Measurements from ENCODE around the gene FBXO39.
A peak's percentile ranks its signal among the peaks of the same experiment; 100 is the strongest.
"Not testable (repeated sequence)": the region's sequence is repeated elsewhere in the genome, so short reads cannot be mapped to it uniquely, and the experiment has no call there.

The FBXO39 gene
- total RNA-seq = 0.17 to 0.26 (median 0.19) reads per million in 3 donors

DNA sequence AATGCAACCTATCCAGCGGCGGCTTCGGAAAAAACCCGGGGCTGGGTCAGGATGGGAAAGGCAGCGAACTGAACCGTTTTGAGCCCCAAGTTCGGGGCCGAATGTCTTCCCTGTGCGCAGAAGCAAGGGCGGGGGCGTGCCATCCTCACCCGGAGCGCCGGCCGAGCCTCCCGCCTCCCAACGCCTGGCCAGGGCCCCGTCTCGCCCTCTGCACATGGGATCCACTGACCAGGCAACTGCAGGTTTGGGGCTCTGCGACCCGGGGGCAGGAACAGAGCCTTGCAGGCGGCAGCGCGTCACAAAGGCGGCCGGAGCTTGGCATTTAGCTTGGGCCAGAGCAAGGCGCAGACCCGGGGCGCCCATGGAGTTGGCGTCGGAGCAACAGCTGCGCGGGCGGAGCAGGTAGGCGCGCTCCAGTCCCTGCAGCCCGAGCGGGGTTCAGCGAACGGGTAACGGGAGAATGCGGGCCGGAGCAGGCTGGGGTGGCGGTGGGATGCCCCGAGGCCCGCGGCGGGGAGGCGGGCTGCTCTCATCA is at the start of gene FBXO39:
Gene FBXO39 (plus strand): TSS at position 345 of the 535 bp plus-strand sequence. CDS start 3,654 bp downstream, outside the sequence.
- Histone ChIP-seq H3K27ac (ENCODE audit: insufficient read depth, low read length, poor library complexity, severe bottlenecking) (no peak within 1 kb of the TSS), H3K36me3 (ENCODE audit: control insufficient read depth, insufficient read depth, low read length) (peaks cover 26% of the 10 kb centered on the region), H3K4me3 (ENCODE audit: insufficient read depth, low read depth, low read length, poor library complexity, severe bottlenecking) (no peak within 1 kb of the TSS), H3K4me1 (ENCODE audit: control insufficient read depth, insufficient read depth, low read length, poor library complexity, severe bottlenecking) (no peaks in the 10 kb centered on the region), H3K27me3 (replicated peaks; ENCODE audit: control insufficient read depth, insufficient read depth, low read length, poor library complexity, severe bottlenecking) (peaks cover 3% of the 10 kb centered on the region), H3K9me3 (ENCODE audit: control insufficient read depth, low read length) (peaks cover 7% of the 10 kb centered on the region)
- DNase-seq = no peak

- Histone ChIP-seq H3K27me3 (replicated peaks; ENCODE audit: control insufficient read depth, insufficient read depth, low read length, poor library complexity, severe bottlenecking) (no peaks in the 10 kb centered on the region), H3K36me3 (ENCODE audit: control insufficient read depth, insufficient read depth, low read length) (no peaks in the 10 kb centered on the region), H3K4me1 (ENCODE audit: control insufficient read depth, insufficient read depth, low read length, poor library complexity, severe bottlenecking) (no peaks in the 10 kb centered on the region), H3K4me3 (ENCODE audit: insufficient read depth, low read depth, low read length, poor library complexity, severe bottlenecking) (no peak overlapping the region), H3K27ac (ENCODE audit: insufficient read depth, low read length, poor library complexity, severe bottlenecking) (no peak overlapping the region), H3K9me3 (ENCODE audit: control insufficient read depth, low read length) (no peaks in the 10 kb centered on the region)
- no peak for DNase-seq
These were observed 46.5 kb upstream of the FBXO39 start for GRCh38 chr17:6729531-6729930.

GRCh38 chr17:6746665-6747064 is 29.4 kb upstream of the FBXO39 start:
- not testable (repeated sequence) for DNase-seq; H3K27me3 ChIP-seq (replicated peaks; ENCODE audit: control insufficient read depth, insufficient read depth, low read length, poor library complexity, severe bottlenecking); H3K9me3 ChIP-seq (ENCODE audit: control insufficient read depth, low read length); H3K4me3 ChIP-seq (ENCODE audit: insufficient read depth, low read depth, low read length, poor library complexity, severe bottlenecking); H3K27ac ChIP-seq (ENCODE audit: insufficient read depth, low read length, poor library complexity, severe bottlenecking); H3K4me1 ChIP-seq (ENCODE audit: control insufficient read depth, insufficient read depth, low read length, poor library complexity, severe bottlenecking); H3K36me3 ChIP-seq (ENCODE audit: control insufficient read depth, insufficient read depth, low read length)

GRCh38 chr17:6748617-6749016 is 27.4 kb upstream of the FBXO39 start:
- H3K27me3 ChIP-seq (replicated peaks; ENCODE audit: control insufficient read depth, insufficient read depth, low read length, poor library complexity, severe bottlenecking) = no peaks in the 10 kb centered on the region
- H3K4me1 ChIP-seq (ENCODE audit: control insufficient read depth, insufficient read depth, low read length, poor library complexity, severe bottlenecking) = peaks cover 3% of the 10 kb centered on the region
- no peak overlapping the region for H3K4me3 ChIP-seq (ENCODE audit: insufficient read depth, low read depth, low read length, poor library complexity, severe bottlenecking)
- H3K27ac ChIP-seq (ENCODE audit: insufficient read depth, low read length, poor library complexity, severe bottlenecking) = no peak overlapping the region
- no peak for DNase-seq
- no peaks in the 10 kb centered on the region for H3K9me3 ChIP-seq (ENCODE audit: control insufficient read depth, low read length)
- no peaks in the 10 kb centered on the region for H3K36me3 ChIP-seq (ENCODE audit: control insufficient read depth, insufficient read depth, low read length)

DNA sequence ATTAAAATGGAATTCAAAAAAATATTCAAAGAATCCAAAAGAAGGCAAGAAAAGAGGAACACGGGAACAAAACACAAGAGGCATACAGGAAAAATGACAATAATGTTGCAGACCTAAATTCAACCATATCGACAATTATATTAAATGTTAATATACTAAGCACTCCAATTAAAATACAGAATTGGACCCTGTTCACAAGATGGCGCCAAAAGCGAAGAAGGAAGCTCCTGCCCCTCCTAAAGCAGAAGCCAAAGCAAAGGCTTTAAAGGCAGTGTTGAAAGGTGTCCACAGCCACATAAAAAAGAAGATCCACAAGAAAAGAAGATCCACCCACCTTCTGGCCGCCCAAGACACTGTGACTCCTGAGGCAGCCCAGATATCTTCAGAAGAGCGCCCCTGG is 26.5 kb upstream of the FBXO39 start:
- H3K9me3 ChIP-seq (ENCODE audit: control insufficient read depth, low read length) = no peaks in the 10 kb centered on the region
- DNase-seq = no peak
- H3K4me1 ChIP-seq (ENCODE audit: control insufficient read depth, insufficient read depth, low read length, poor library complexity, severe bottlenecking) = peaks cover 6% of the 10 kb centered on the region
- H3K27me3 ChIP-seq (replicated peaks; ENCODE audit: control insufficient read depth, insufficient read depth, low read length, poor library complexity, severe bottlenecking) = no peaks in the 10 kb centered on the region
- H3K36me3 ChIP-seq (ENCODE audit: control insufficient read depth, insufficient read depth, low read length) = no peaks in the 10 kb centered on the region
- H3K4me3 ChIP-seq (ENCODE audit: insufficient read depth, low read depth, low read length, poor library complexity, severe bottlenecking) = no peak overlapping the region
- no peak overlapping the region for H3K27ac ChIP-seq (ENCODE audit: insufficient read depth, low read length, poor library complexity, severe bottlenecking)

- H3K4me3 ChIP-seq (ENCODE audit: insufficient read depth, low read depth, low read length, poor library complexity, severe bottlenecking) = no peak overlapping the region
These were observed 23.7 kb upstream of the FBXO39 start for GRCh38 chr17:6752068-6752909.

DNA sequence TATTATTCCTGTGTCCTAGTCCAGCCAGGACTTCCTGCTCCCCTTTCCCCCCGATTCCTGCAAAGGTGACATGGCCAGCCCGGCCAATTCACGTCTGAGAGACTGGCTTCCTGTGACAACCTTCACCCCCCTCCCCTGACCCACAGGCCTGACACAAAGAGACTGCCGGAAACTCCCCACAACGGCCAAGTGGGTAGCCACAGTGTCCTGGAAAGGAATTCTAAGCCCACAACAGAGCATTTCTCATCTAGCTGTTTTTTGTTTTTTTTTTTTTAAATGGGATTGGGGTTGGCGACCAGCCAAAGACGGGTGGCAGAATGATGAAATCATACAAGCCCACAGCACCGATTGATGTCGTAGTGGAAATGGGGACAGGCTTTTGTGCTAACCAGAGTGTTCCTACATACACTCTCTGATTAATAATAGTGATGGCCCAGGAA is 23.0 kb upstream of the FBXO39 start:
- no peaks in the 10 kb centered on the region for H3K36me3 ChIP-seq (ENCODE audit: control insufficient read depth, insufficient read depth, low read length)
- peak in 2 of 3 donors; percentile 16 to 54 for DNase-seq
- no peaks in the 10 kb centered on the region for H3K9me3 ChIP-seq (ENCODE audit: control insufficient read depth, low read length)
- H3K4me1 ChIP-seq (ENCODE audit: control insufficient read depth, insufficient read depth, low read length, poor library complexity, severe bottlenecking) = peaks cover 12% of the 10 kb centered on the region
- H3K27ac ChIP-seq (ENCODE audit: insufficient read depth, low read length, poor library complexity, severe bottlenecking) = peak overlapping the region; percentile 15
- H3K27me3 ChIP-seq (replicated peaks; ENCODE audit: control insufficient read depth, insufficient read depth, low read length, poor library complexity, severe bottlenecking) = no peaks in the 10 kb centered on the region
- no peak overlapping the region for H3K4me3 ChIP-seq (ENCODE audit: insufficient read depth, low read depth, low read length, poor library complexity, severe bottlenecking)

More at GRCh38 chr17:6752068-6752909, 23.7 kb upstream of the FBXO39 start:
- Histone ChIP-seq H3K27me3 (replicated peaks; ENCODE audit: control insufficient read depth, insufficient read depth, low read length, poor library complexity, severe bottlenecking) (no peaks in the 10 kb centered on the region), H3K9me3 (ENCODE audit: control insufficient read depth, low read length) (no peaks in the 10 kb centered on the region), H3K4me1 (ENCODE audit: control insufficient read depth, insufficient read depth, low read length, poor library complexity, severe bottlenecking) (peaks cover 12% of the 10 kb centered on the region), H3K36me3 (ENCODE audit: control insufficient read depth, insufficient read depth, low read length) (no peaks in the 10 kb centered on the region), H3K27ac (ENCODE audit: insufficient read depth, low read length, poor library complexity, severe bottlenecking) (no peak overlapping the region)
- no peak for DNase-seq

- Histone ChIP-seq H3K27me3 (replicated peaks; ENCODE audit: control insufficient read depth, insufficient read depth, low read length, poor library complexity, severe bottlenecking) (no peaks in the 10 kb centered on the region), H3K4me1 (ENCODE audit: control insufficient read depth, insufficient read depth, low read length, poor library complexity, severe bottlenecking) (peaks cover 12% of the 10 kb centered on the region), H3K27ac (ENCODE audit: insufficient read depth, low read length, poor library complexity, severe bottlenecking) (peak overlapping the region; percentile 15), H3K36me3 (ENCODE audit: control insufficient read depth, insufficient read depth, low read length) (peaks cover 3% of the 10 kb centered on the region), H3K4me3 (ENCODE audit: insufficient read depth, low read depth, low read length, poor library complexity, severe bottlenecking) (no peak overlapping the region), H3K9me3 (ENCODE audit: control insufficient read depth, low read length) (no peaks in the 10 kb centered on the region)
- DNase-seq = no peak
These were observed 22.5 kb upstream of the FBXO39 start for GRCh38 chr17:6753546-6753945.

GRCh38 chr17:6755281-6755680 is 20.7 kb upstream of the FBXO39 start:
- no peak for DNase-seq
- Histone ChIP-seq H3K27me3 (replicated peaks; ENCODE audit: control insufficient read depth, insufficient read depth, low read length, poor library complexity, severe bottlenecking) (no peaks in the 10 kb centered on the region), H3K27ac (ENCODE audit: insufficient read depth, low read length, poor library complexity, severe bottlenecking) (peak overlapping the region; percentile 33), H3K4me3 (ENCODE audit: insufficient read depth, low read depth, low read length, poor library complexity, severe bottlenecking) (peak overlapping the region; percentile 63), H3K4me1 (ENCODE audit: control insufficient read depth, insufficient read depth, low read length, poor library complexity, severe bottlenecking) (peaks cover 12% of the 10 kb centered on the region), H3K9me3 (ENCODE audit: control insufficient read depth, low read length) (no peaks in the 10 kb centered on the region), H3K36me3 (ENCODE audit: control insufficient read depth, insufficient read depth, low read length) (peaks cover 18% of the 10 kb centered on the region)

GRCh38 chr17:6755731-6756184 is 20.3 kb upstream of the FBXO39 start, which contains the start of gene XAF1:
XAF1 (plus strand) TSS chr17:6756046; CDS start chr17:6756079, 33 bp downstream.
- Histone ChIP-seq H3K36me3 (ENCODE audit: control insufficient read depth, insufficient read depth, low read length) (peaks cover 22% of the 10 kb centered on the region), H3K4me3 (ENCODE audit: insufficient read depth, low read depth, low read length, poor library complexity, severe bottlenecking) (peak within 1 kb of the TSS; percentile 63), H3K27ac (ENCODE audit: insufficient read depth, low read length, poor library complexity, severe bottlenecking) (peak within 1 kb of the TSS; percentile 33), H3K4me1 (ENCODE audit: control insufficient read depth, insufficient read depth, low read length, poor library complexity, severe bottlenecking) (peaks cover 12% of the 10 kb centered on the region), H3K9me3 (ENCODE audit: control insufficient read depth, low read length) (no peaks in the 10 kb centered on the region), H3K27me3 (replicated peaks; ENCODE audit: control insufficient read depth, insufficient read depth, low read length, poor library complexity, severe bottlenecking) (no peaks in the 10 kb centered on the region)
- DNase-seq = peak; percentile 7 to 21 (median 17)
